Measurements from ENCODE around the gene PRELID3B. TPM values are rescaled to one million over a fixed set of nuclear protein-coding genes. Genes with fewer than 3 reads are reported as not detected.

Gene PRELID3B
- total RNA-seq, 1 donor from 2014 or later: 78.8 TPM

- no peak overlapping the region for H3K9ac ChIP-seq
- peaks cover 4% of the 10 kb centered on the region for H3K4me1 ChIP-seq
- DNase-seq (ENCODE audit: low spot score): no peak
Observed at GRCh38 chr20:59046862-59047261, 4.3 kb upstream of the PRELID3B start.

GRCh38 chr20:59044796-59045195 lies 2.2 kb upstream of the PRELID3B start:
- Histone ChIP-seq H3K9me3 (ENCODE audit: low read depth) (no peaks in the 10 kb centered on the region), H3K27ac (no peak overlapping the region), H3K9ac (no peak overlapping the region), H3K4me3 (no peak overlapping the region), H3K4me1 (peaks cover 11% of the 10 kb centered on the region), H3K4me2 (no peak overlapping the region), H3K27me3 (peaks cover 4% of the 10 kb centered on the region), H3K36me3 (no peaks in the 10 kb centered on the region), H3F3A (ENCODE audit: low read depth) (no peaks in the 10 kb centered on the region), H3K79me2 (ENCODE audit: low read depth) (peaks cover 28% of the 10 kb centered on the region), H2AFZ (replicated peaks) (no peak overlapping the region), H4K20me1 (ENCODE audit: low read depth) (peaks cover 5% of the 10 kb centered on the region)
- Mint-ChIP-seq H3K4me3 (no peak overlapping the region), H3K9me3 (no peaks in the 10 kb centered on the region), H3K36me3 (peaks cover 4% of the 10 kb centered on the region), H3K4me1 (peaks cover 17% of the 10 kb centered on the region), H3K27me3 (ENCODE audit: insufficient read depth, low read depth) (peaks cover 3% of the 10 kb centered on the region), H3K27ac (no peak overlapping the region)
- no peak for TF ChIP-seq EZH2phosphoT487 (IDR thresholded peaks at IDR 0.05)
- TF ChIP-seq CTCF (IDR thresholded peaks at IDR 0.05): no peak
- TF ChIP-seq EZH2 (IDR thresholded peaks at IDR 0.05): no peak
- no peak for DNase-seq (ENCODE audit: low spot score)

More at GRCh38 chr20:59046862-59047261, 4.3 kb upstream of the PRELID3B start:
- H3K36me3 ChIP-seq: no peaks in the 10 kb centered on the region
- H3F3A ChIP-seq (ENCODE audit: low read depth): no peaks in the 10 kb centered on the region
- H3K27ac ChIP-seq: no peak overlapping the region
- no peak for TF ChIP-seq CTCF (IDR thresholded peaks at IDR 0.05)
- no peak for TF ChIP-seq EZH2phosphoT487 (IDR thresholded peaks at IDR 0.05)
- no peaks in the 10 kb centered on the region for H3K9me3 ChIP-seq (ENCODE audit: low read depth)
- peaks cover 7% of the 10 kb centered on the region for H3K79me2 ChIP-seq (ENCODE audit: low read depth)
- H3K4me3 ChIP-seq: no peak overlapping the region
- H2AFZ ChIP-seq (replicated peaks): no peak overlapping the region
- no peaks in the 10 kb centered on the region for H4K20me1 ChIP-seq (ENCODE audit: low read depth)
- peaks cover 7% of the 10 kb centered on the region for H3K4me1 Mint-ChIP-seq
- peaks cover 3% of the 10 kb centered on the region for H3K27me3 Mint-ChIP-seq (ENCODE audit: insufficient read depth, low read depth)
- H3K4me2 ChIP-seq: no peak overlapping the region
- peaks cover 17% of the 10 kb centered on the region for H3K27me3 ChIP-seq
- H3K36me3 Mint-ChIP-seq: no peaks in the 10 kb centered on the region
- no peaks in the 10 kb centered on the region for H3K9me3 Mint-ChIP-seq
- no peak overlapping the region for H3K27ac Mint-ChIP-seq
- H3K4me3 Mint-ChIP-seq: no peak overlapping the region

GRCh38 chr20:59044295-59044694 lies 1.7 kb upstream of the PRELID3B start:
- H3K4me1 Mint-ChIP-seq: peaks cover 17% of the 10 kb centered on the region
- Histone ChIP-seq H3K27ac (no peak overlapping the region), H3K36me3 (no peaks in the 10 kb centered on the region), H3K4me3 (no peak overlapping the region), H3K79me2 (ENCODE audit: low read depth) (peaks cover 33% of the 10 kb centered on the region), H3K9me3 (ENCODE audit: low read depth) (no peaks in the 10 kb centered on the region), H3K9ac (no peak overlapping the region), H3F3A (ENCODE audit: low read depth) (no peaks in the 10 kb centered on the region), H3K4me2 (no peak overlapping the region), H4K20me1 (ENCODE audit: low read depth) (peaks cover 5% of the 10 kb centered on the region), H2AFZ (replicated peaks) (no peak overlapping the region), H3K4me1 (peaks cover 11% of the 10 kb centered on the region), H3K27me3 (peaks cover 4% of the 10 kb centered on the region)
- TF ChIP-seq EZH2 (IDR thresholded peaks at IDR 0.05) (no peak), EZH2phosphoT487 (IDR thresholded peaks at IDR 0.05) (no peak), CTCF (IDR thresholded peaks at IDR 0.05) (no peak)
- H3K36me3 Mint-ChIP-seq: peaks cover 4% of the 10 kb centered on the region
- H3K9me3 Mint-ChIP-seq: no peaks in the 10 kb centered on the region
- no peak overlapping the region for H3K4me3 Mint-ChIP-seq
- no peak for DNase-seq (ENCODE audit: low spot score)
- no peak overlapping the region for H3K27ac Mint-ChIP-seq
- peaks cover 3% of the 10 kb centered on the region for H3K27me3 Mint-ChIP-seq (ENCODE audit: insufficient read depth, low read depth)

All from neural progenitor cell (in vitro differentiated cells).